GM19467 (cell line): ENCODE results near the gene QSOX2.
A peak's percentile ranks its signal among the peaks of the same experiment; 100 is the strongest.

Source experiments
- ATAC-seq: cut with Tn5 transposase; IDR thresholded peaks from one replicate; pipeline ENCODE4 v1.9.1; 2021; ENCODE audit warnings: mild to moderate bottlenecking, moderate library complexity; ENCODE audit not compliant: unreplicated experiment

Gene QSOX2

DNA sequence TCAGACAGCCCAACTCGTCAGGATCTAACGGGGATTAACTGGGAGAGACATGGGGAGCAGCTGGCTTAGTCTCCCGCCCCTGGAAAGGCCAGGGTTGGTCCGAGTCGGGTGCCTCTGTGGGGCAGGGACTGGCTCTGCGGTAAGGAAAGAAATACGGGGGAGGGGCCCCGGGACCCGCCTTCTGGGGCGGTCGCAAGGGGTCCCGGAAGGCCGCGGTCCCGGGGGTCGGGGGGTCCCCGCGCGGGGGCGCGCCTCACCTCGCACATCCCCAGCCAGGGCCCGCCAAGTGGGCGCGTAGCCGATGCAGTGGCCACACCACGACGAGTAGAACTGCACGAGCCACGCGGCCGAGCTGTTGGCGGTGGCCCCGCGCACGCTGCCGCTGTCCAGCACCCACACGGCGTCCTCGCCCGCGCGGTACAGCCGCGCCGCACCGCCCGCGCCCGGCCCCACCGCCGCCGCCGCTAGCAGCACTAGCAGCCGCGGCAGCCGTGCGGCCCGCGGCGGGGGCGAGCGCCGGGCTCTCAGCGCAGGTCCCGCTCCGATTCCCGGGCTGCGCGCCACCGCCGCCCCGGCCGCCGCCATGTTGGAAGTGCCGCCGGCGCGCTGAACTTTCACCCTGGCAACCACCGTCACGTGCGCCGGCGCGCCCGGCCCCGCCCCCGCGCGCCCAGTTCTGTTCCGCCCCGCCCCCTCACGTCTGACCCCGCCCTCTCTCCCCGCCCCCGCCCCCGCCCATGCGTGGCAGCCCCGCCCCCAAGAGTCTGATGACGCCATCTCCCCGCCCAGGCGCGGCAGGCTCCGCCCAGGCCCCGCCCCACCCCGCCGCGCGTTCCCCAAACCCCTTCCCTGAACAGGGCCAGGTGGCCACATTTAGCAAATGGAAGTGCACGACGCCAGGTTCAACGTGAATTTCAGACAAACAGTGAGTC, at the start of gene QSOX2:
Gene QSOX2 (minus strand): TSS at position 594 of the 932 bp plus-strand sequence. CDS start 9 bp downstream, at position 585.
- ATAC-seq: peak; percentile 55

DNA sequence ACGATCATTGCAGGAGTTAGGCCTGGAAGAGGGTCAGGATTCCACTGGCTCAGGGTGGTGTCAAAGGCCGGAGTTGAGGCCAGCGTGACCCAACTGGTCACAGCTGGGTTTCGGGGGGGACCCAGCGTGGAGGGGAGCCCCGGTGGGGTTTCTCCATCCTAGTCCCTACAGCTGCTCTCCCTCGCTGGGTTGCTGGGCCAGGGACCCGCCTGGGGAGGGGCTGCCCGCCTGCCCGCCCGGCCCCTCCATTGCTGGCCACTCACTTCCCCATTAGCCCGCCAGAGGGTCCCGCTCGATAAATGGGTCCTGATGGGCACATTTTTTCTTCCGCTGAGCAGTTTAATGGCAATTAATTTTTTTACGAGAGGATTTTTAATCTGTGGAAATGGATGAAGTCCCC, 49.4 kb upstream of the QSOX2 start:
- ATAC-seq: no peak

DNA sequence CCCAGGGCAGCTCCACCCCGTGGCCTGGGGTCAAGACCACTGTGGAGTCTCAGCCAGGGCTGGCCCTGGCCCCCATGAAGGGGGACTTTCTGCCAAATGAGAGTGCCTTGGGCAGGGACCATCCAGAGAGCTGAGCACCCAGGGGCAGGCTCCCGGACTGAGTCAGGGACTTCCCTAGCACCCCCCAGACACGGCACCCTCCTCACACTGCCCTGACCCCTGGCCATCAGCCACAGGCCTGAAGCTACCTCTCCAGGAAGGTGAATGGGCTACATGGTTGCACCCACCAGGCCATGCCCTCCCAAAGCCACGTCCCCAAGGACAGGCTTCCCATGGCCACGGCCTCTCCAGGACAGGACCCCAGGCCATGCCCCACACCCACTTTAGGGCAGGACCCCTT, 48.8 kb upstream of the QSOX2 start:
- no peak for ATAC-seq

DNA sequence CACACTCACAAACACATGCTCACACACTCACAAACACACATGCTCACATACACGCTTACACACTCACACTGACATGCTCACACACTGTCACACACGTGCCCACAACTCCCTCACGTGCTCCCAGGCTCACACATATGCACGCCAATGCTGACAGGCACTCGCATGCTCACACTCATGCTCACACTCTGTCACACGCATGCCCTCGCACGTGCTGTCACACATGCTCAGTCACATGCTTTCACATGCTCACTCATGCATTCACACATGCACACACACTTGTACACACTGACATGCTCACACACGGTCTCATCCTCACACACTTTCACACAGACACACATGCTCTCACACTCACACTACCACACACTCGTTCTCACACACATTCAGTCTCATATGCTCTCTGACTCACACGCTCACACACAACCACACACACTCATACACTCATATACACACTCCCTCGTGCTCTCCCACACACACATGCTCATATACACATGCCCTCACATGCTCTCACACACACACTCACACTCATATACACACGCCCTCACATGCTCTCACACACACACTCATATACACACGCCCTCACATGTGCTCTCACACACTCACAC, 48.0 kb upstream of the QSOX2 start:
- no peak for ATAC-seq

DNA sequence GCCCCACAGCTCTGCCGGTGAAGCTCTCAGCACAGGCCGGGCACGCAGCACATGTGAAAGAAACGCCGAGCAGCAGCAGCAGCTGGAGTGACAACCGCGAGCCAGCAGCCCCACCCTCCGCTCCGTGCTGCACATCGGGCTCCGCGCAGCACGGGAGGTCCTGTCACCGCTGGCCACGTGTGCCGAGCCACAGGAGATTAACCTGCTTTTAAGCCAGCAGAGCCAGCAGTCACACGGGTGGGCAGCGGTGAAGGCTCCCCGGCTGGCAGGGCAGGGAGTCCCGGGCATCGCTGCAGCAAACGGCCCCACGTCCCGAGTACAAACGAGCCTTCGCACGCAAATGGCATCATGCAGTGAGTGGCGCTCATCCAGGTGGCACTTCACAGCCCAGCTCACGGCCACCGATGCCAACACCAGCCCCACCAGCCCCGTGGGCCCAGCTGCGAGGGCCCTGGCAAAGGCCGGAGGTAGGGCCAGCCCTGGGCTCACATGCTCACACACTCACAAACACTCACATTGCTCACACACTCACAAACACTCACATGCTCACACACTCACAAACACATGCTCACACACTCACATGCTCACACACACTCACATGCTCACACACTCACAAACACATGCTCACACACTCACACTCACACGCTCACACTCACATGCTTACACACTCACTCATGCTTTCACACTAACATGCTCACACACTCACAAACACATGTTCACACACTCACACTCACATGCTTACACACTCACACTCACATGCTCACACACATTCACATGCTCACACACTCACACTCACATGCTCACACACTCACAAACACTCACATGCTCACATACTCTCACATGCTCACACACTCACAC, 47.2 kb upstream of the QSOX2 start:
- ATAC-seq: no peak

- ATAC-seq: no peak
Measured at GRCh38 chr9:136292026-136292538, 46.5 kb upstream of the QSOX2 start.

DNA sequence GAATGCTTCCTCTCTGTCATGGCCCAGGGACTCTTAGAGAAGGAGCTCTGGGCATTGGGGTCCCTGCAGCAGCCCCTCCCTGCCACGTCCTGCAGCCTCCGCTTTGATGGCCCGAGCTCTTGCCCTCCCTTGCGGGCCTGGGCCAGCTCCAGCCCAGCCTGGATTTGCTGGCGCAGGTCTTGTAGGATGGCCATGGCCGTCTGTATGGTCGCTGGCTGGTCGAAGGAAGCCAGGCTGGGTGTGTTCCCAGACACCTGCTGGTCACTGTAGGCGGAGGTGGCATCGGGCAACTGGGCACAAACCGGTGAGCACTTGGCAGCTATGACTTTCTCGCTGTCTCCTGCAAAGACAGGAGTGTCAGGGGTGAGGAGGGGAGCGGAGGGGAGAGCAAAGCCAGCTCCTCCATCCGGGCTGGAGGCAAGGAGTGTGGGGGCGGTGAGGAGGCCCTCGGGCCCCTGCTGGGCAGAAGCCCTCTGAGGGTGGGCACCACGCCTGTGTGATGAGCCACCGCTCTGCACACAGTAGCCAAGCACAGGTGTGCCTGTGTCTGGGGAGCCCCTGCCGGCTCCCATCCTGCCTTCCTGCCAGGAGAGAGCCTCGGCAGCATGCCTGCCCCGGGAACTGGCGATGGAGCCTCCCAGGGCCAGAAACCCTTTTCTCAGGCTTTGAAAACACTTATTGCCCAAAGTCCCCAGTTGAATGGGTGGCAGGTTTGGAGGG, 45.9 kb upstream of the QSOX2 start:
- no peak for ATAC-seq

- ATAC-seq: no peak
Measured at GRCh38 chr9:136290508-136291000, 44.9 kb upstream of the QSOX2 start.

DNA sequence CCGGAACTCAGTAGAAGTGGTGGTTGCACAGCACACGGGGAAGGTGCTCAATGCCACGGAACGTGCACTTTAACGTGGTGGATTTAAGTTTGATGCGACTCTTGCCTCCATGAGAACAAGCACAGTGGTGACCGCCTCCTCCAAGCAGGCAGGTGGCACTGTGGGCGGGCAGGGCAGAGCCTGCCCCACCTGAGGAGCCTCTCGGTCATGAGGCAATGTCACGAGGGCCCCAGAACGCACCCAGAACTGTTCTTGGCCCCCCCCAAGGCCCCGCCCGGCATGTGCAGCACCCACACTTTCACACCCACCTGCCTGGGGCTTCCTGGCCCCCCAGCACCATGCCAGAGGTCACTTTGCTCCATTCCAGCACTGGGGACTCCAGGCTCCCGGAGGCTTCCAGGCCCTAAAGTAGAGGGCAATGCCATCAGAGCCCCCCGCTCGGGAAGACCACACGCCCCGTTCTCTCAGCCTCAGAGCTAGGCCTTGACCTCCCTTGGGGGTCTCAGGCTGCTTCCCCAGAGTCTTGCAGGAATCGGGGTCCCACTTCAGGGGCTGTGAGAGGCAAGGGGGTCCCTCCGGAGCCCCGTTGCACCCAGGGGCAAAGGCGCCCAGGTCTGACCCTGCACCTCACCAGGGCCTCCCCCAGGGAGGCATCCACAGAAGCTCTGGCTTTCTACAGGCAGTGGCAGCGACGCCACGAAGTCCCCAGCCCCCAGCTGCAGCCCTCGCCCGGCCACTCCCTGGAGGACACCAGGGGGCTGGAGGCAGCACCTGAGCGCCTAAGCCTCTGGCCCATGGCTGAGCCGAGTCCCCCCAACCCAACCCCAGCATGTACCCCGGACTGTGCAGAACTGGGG, 44.3 kb upstream of the QSOX2 start:
- no peak for ATAC-seq

GRCh38 chr9:136287960-136288753, 42.5 kb upstream of the QSOX2 start:
- no peak for ATAC-seq

DNA sequence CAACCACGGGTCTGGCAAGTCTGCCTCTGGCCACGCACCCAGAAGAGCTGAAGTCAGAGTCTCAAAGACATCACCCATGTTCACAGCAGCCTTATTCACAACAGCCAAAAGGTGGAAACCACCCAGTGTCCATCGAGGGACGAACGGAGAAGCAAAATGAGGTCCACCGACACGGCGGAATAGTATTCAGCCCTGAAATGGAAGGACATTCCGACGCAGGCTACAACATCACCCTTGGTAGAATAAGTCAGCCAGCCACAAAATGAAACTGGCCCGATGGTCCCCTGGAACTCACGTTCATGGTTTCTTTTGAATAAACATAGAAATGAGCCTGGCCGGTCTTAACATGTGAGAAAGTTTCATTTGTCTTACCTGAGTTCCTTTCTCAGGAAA, 41.4 kb upstream of the QSOX2 start:
- no peak for ATAC-seq

GRCh38 chr9:136286359-136286986, 40.9 kb upstream of the QSOX2 start:
- ATAC-seq: no peak

GRCh38 chr9:136285501-136286358, 40.1 kb upstream of the QSOX2 start:
- no peak for ATAC-seq

- ATAC-seq: no peak
Measured at GRCh38 chr9:136284951-136285350, 39.3 kb upstream of the QSOX2 start.

GRCh38 chr9:136284311-136284710, 38.7 kb upstream of the QSOX2 start:
- ATAC-seq: no peak

DNA sequence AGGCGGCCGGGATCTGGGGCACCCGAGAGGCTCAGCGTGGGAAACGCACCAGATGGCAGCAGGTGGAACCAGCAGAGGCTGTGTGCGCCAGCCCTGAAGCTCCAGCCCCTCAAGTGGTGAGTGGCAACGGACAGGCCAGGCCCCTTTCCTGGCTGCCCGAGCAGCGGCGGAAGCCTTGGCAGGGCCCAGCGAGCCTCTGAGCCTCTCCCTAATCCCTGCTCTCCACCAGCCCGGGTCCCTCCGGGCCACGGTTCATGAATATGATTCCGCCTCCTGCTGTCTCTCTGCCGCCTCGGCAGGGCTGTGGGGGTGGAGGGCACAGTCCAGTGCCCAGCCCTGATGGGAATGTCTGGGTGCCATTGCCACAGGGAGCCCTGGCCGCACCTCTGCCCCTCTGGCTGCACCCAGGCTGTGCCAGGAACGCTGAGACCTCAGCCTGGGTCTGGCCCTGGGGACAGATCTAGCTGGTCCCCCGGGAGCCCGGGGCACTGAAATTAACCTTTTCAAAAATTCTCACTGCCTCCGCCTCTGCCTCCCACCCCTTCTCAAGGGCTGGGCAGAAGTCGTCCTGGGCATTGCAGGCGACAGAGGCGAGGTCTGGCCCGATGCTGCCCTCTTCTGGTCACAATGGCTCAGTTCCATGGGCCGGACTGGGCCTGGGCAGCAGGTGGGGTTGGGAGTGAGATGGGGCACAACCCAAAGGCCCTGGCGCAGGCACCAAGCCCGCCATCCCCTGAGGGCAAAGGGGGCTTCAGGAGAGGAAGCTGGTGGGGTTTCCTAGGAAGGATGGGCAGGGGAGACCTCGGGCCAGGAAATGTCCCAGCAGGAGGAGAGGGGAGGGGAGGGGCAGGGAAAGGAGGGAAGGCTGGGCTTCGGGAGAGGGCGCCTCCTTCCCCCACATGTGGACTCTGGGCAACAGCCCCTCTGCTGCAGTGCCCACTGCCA, 38.0 kb upstream of the QSOX2 start:
- peak; percentile 80 for ATAC-seq
